Ascending aorta (tissue), 2 donors: Measurements from ENCODE around the gene SEL1L. TPM values are rescaled to one million over a fixed set of nuclear protein-coding genes. Genes with fewer than 3 reads are reported as not detected.

ENCODE experiments used
- DNase-seq, 2 donors: peaks; one replicate each; pipeline ENCODE4 v3.0.0-alpha.2; 2019; ENCODE audit warnings: low spot score in 2 of 2
- H3K27ac ChIP-seq, 2 donors: fragments of 200-600 bp; sonication (generic); one replicate each; pipeline ENCODE4 v1.5.1; 2016 to 2017; ENCODE audit warnings: mild to moderate bottlenecking in 1 of 2
- H3K27me3 ChIP-seq: fragments of 200-600 bp; sonication (generic); one replicate; pipeline ENCODE4 v1.5.1; 2017
- H3K36me3 ChIP-seq, 2 donors: fragments of 200-600 bp; sonication (generic); one replicate each; pipeline ENCODE4 v1.5.1; 2016
- H3K4me1 ChIP-seq, 2 donors: fragments of 200-600 bp; sonication (generic); one replicate each; pipeline ENCODE4 v1.5.1; 2016 to 2017; ENCODE audit warnings: mild to moderate bottlenecking in 1 of 2
- H3K4me3 ChIP-seq, 2 donors: fragments of 200-600 bp; sonication (generic); one replicate each; pipeline ENCODE4 v1.5.1; 2016 to 2017; ENCODE audit warnings: mild to moderate bottlenecking in 1 of 2
- H3K9me3 ChIP-seq, 2 donors: fragments of 200-600 bp; sonication (generic); one replicate each; pipeline ENCODE4 v1.5.1; 2016
- intact Hi-C: fragments of 100-400 bp; cut with DNase I; formaldehyde crosslinking; loops from one replicate; pipeline ENCODE4 v1.15.1; 2023
- total RNA-seq: library from RNA; depleted of rRNA; stranded (reverse); fragments of >200 nt; gene quantifications from one replicate; pipeline ENCODE4 v1.1.0, GENCODE V29; 2016
- TF ChIP-seq, protein P1 (sequence below), 3 experiments: fragments of 200-600 bp in 2 of 3; fragments of 450-650 bp in 1 of 3; sonication (generic) in 2 of 3; IDR thresholded peaks; one replicate each; pipeline ENCODE4 v1.5.1; 2016 to 2019; ENCODE audit warnings: antibody characterized with exemption in 3 of 3, mild to moderate bottlenecking in 1 of 3, moderate library complexity in 1 of 3

Gene SEL1L
- total RNA-seq, 1 donor from 2014 or later, result 37.3 TPM

DNA sequence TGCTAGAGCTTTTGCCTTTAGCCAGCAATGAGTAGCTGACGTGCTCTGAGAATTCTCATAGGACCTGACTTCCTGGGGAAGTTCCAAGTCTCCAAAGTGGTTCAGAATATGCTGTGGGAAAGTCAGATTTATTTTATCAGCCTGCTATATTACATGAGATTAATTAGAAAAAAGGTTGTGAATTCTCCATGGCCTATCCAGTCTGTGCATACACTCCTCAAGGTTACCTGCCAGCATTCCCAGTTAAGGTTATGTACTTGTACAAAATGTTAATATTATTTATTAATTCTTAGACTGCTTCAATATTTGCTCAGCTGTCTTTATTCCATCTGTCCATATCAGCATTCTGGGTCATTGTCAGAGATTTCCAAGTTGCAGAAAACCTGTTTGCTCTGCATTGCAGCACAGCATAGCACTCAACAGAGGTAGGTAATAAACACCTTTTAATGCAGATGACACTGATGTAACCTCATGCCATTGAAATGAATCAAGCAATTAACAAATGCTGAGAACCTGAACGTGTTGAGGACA is 2.7 kb upstream of the SEL1L start:
- H3K27me3 ChIP-seq, result no peaks in the 10 kb centered on the region
- H3K4me3 ChIP-seq, result peak overlapping the region in 1 of 2 donors; percentile 20
- DNase-seq, result no peak
- peaks cover 0 to 29% of the 10 kb centered on the region in 2 donors for H3K4me1 ChIP-seq
- peak overlapping the region; percentile 52 to 61 for H3K27ac ChIP-seq
- TF ChIP-seq, protein P1, sequence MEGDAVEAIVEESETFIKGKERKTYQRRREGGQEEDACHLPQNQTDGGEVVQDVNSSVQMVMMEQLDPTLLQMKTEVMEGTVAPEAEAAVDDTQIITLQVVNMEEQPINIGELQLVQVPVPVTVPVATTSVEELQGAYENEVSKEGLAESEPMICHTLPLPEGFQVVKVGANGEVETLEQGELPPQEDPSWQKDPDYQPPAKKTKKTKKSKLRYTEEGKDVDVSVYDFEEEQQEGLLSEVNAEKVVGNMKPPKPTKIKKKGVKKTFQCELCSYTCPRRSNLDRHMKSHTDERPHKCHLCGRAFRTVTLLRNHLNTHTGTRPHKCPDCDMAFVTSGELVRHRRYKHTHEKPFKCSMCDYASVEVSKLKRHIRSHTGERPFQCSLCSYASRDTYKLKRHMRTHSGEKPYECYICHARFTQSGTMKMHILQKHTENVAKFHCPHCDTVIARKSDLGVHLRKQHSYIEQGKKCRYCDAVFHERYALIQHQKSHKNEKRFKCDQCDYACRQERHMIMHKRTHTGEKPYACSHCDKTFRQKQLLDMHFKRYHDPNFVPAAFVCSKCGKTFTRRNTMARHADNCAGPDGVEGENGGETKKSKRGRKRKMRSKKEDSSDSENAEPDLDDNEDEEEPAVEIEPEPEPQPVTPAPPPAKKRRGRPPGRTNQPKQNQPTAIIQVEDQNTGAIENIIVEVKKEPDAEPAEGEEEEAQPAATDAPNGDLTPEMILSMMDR (IDR thresholded peaks at IDR 0.05), result no peak
- intact Hi-C loops, result no loop called here
- no peaks in the 10 kb centered on the region for H3K9me3 ChIP-seq
- H3K36me3 ChIP-seq, result no peaks in the 10 kb centered on the region

DNA sequence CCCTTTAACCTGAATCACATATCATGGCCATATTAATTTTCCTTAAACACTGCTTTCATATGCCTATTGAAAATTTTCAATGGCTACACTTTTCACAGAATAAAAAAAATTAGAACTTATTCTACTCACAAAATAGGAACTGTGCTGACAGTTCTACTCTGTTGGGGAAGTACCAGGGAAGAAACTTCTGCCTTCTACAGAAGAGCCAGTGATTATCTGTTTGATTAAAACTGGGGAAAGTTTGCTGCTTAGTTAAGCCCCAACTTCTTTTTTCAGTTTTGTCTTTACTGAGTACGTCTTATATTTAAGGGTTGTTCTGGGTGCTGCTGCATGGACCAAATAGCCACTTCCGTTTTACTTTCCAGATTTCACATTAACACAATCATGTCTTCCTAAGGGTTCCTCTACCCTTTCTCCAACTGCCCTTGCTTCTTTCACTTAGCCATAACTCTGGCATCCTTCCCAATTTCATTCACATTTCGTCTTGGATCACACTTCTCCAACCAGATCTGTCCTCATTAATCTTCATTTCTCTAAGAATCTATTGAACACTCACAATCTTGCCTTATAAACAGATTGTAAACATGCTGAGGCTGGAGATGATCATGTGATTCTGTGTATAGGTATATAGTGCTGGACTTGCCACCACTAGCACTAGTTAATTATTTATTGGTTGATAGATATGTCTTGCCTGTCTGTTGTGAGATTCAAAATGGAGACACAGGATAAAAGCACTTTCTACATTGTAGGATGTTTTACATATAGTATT is 1.9 kb upstream of the SEL1L start:
- no peaks in the 10 kb centered on the region for H3K36me3 ChIP-seq
- H3K4me1 ChIP-seq, result peaks cover 0 to 29% of the 10 kb centered on the region in 2 donors
- TF ChIP-seq, protein P1 (IDR thresholded peaks at IDR 0.05), result no peak
- H3K4me3 ChIP-seq, result peak overlapping the region in 1 of 2 donors; percentile 20
- H3K9me3 ChIP-seq, result no peaks in the 10 kb centered on the region
- no peaks in the 10 kb centered on the region for H3K27me3 ChIP-seq
- intact Hi-C loops, result no loop called here
- peak overlapping the region; percentile 52 to 61 for H3K27ac ChIP-seq
- DNase-seq, result no peak

DNA sequence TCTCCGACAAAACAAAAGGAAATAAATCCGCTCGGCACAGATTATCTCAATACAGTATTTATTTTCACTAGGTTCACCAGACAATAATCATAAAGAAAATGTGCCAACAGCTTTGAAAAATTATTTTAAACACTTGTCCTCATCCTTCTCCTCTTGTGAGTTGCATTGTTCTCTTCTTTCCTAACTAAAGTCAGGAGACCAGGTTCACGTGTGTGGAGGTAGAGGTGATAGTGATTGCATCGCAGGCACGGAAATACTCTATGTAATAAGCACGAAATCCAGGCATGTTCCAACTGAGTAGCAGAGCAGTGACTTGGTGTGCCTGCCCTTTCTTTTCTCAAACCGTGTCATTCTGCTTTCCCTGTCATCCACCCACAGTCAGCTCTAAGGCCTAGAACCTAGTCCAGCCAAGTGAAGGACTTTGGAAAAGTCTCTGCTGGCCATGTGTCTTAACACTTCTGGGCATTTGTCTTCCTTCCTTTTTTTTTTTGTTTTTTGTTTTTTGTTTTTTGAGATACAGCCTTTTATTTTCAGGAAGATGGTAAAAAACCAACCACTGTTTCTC is 939 bp upstream of the SEL1L start:
- TF ChIP-seq, protein P1 (IDR thresholded peaks at IDR 0.05), result no peak
- no peak overlapping the region for H3K27ac ChIP-seq
- DNase-seq, result no peak
- no peaks in the 10 kb centered on the region for H3K36me3 ChIP-seq
- no peaks in the 10 kb centered on the region for H3K27me3 ChIP-seq
- H3K4me3 ChIP-seq, result peak overlapping the region in 1 of 2 donors; percentile 28
- intact Hi-C loops, result loop anchor here (5.0 kb wide), 1 partner anchor 853 kb away; no protein-coding TSS in a partner anchor
- H3K9me3 ChIP-seq, result no peaks in the 10 kb centered on the region
- H3K4me1 ChIP-seq, result peaks cover 0 to 33% of the 10 kb centered on the region in 2 donors

DNA sequence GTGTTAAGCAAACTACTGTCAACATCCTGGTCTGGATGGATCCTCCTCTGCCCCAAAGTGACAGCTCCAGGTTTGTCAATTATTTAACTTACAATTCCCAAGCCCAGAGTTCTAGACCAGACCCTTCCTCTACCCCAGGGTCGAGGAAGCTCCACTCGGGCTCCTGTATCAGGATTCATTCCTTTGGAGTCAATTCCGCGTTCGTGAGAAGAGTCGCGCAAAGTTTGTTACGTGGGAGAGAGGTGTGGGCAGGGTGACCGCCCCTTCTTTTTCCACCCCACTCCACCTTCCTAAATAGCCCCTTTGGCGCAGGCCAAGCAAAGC is 479 bp downstream of the SEL1L start:
- intact Hi-C loops, result loop anchor here (1.0 to 5.0 kb wide), 2 partner anchors 312 to 854 kb away; no protein-coding TSS in a partner anchor
- DNase-seq, result no peak
- Histone ChIP-seq H3K36me3 (no peaks in the 10 kb centered on the region), H3K27me3 (no peaks in the 10 kb centered on the region), H3K9me3 (no peaks in the 10 kb centered on the region), H3K4me3 (peak overlapping the region; percentile 95 to 99), H3K27ac (peak overlapping the region; percentile 64 to 79), H3K4me1 (peaks cover 0 to 33% of the 10 kb centered on the region in 2 donors)
- TF ChIP-seq, protein P1 (IDR thresholded peaks at IDR 0.05), result no peak

DNA sequence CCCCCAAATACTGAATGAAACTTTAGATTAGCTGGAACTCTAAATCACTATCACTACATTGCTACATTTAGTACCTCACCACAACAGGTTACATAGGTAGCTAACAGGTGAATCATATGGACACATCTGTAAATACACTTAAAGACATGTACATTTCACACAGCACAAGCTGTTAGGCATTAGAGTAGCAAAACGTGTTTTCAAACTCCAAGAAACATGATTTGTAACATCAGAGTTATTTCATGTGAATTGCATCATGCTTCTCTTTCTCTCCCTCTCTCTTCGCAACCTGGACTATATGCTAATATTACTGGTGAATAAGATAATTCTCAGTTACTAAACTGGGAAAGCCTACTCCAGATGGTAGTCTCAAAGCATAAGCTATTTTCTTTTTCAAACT is 4.3 kb downstream of the SEL1L start:
- TF ChIP-seq, protein P1 (IDR thresholded peaks at IDR 0.05), result no peak
- DNase-seq, result no peak
- H3K4me1 ChIP-seq, result peaks cover 0 to 22% of the 10 kb centered on the region in 2 donors

More for the DNA sequence above, 4.3 kb downstream of the SEL1L start:
- Histone ChIP-seq H3K9me3 (no peaks in the 10 kb centered on the region), H3K4me3 (no peak overlapping the region), H3K27me3 (no peaks in the 10 kb centered on the region), H3K36me3 (peaks cover 3 to 17% of the 10 kb centered on the region in 2 donors), H3K27ac (no peak overlapping the region)
- intact Hi-C loops, result no loop called here
